NCI-H1105 treated with DMSO at 0.1 percent for 48 hours (cell line): ENCODE data around the gene CTDP1.
"Not testable (repeated sequence)": the region's sequence is repeated elsewhere in the genome, so short reads cannot be mapped to it uniquely, and the experiment has no call there.

Experiments used
- DNase-seq: peaks from one replicate; lab custom pipeline; 2025; lab: John Stamatoyannopoulos, UW

The CTDP1 gene

DNA sequence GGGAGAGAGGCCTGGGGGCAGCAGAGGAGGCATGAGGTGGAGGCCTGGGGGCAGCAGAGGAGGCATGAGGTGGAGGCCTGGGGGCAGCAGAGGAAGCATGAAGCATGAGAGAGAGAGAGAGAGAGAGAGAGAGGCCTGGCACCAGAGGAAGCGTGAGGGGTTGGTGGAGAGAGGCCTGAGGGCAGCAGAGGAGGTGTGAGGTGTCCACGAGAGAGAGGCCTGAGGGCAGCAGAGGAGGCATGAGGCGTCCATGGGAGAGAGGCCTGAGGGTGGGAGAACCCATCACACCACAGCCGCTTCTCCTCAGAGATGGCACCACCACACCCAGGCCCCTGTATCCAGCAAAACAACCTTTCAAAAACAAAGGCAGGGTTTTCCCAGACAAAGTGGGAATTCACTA, 62.5 kb downstream of the CTDP1 start:
- no peak for DNase-seq

DNA sequence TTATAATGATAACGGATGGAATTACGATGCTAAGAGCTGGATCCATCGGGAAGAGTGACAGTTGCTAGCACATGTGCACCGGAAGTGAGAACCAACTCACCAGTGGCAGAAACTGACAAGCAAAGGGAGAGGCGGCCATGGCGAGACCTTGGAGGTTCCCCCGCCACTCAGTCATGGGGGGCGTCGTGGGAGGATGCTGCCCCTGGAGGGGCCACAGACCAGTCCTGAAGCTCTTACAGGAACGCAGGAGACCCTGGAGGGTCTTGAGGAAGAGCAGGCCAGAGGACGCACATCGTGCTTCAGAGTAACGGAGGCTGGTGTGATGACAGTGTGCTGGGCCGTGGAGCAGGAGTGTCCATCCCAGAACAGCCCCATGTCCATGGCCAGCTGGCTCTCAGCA, 65.0 kb downstream of the CTDP1 start:
- DNase-seq: no peak

DNA sequence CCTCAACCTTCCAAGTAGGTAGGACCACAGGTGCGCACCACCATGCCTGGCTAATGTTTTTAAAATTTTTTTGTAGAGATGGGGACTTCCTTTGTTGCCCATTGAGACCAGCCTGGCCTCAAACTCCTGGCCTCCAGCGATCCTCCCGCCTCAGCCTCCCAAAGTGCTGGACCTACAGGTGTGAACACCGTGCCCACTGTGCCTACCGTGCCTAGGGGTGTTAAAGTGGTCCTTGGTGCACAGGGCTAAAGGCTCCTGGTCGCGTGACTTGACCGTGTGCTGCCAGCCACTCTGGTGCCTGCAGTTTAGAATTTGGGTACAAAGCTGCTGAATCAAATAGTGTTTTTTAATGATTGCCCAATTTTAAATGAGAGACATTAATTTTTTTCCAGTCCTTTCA, 67.1 kb downstream of the CTDP1 start:
- DNase-seq: no peak

DNA sequence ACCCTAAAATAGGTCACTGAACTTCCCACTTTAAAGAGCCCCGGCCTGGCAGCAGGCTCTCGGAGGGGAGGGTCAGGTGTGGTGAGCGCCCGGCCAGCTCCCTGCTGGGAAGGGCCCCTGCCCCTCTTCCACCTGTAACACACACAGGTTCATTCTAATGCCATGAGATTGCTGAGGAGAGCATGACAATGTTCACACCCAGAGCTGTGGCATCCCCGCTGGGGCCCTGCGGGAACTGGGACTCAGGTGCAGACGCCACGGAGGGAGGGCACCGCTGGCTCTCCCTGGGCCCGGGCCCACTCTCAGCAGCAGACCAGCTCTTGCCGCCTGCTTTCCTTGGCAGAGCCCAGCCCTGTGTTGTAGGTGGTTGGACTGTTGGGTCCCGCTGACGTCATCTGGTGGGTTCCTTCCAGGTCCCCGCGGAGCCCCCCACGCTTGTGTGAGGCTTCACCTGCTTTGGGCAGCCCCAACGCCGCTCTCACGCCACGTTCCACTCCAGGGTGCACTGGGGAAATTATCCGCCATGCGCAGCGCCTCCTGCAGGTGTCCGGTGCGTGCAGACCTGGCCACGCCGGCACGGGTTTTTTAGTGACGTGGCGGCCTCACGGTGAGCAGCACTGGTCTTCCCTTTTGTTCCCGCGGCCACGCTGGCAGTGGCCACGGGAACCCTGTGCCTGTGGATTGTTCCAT, 67.7 kb downstream of the CTDP1 start:
- no peak for DNase-seq

DNA sequence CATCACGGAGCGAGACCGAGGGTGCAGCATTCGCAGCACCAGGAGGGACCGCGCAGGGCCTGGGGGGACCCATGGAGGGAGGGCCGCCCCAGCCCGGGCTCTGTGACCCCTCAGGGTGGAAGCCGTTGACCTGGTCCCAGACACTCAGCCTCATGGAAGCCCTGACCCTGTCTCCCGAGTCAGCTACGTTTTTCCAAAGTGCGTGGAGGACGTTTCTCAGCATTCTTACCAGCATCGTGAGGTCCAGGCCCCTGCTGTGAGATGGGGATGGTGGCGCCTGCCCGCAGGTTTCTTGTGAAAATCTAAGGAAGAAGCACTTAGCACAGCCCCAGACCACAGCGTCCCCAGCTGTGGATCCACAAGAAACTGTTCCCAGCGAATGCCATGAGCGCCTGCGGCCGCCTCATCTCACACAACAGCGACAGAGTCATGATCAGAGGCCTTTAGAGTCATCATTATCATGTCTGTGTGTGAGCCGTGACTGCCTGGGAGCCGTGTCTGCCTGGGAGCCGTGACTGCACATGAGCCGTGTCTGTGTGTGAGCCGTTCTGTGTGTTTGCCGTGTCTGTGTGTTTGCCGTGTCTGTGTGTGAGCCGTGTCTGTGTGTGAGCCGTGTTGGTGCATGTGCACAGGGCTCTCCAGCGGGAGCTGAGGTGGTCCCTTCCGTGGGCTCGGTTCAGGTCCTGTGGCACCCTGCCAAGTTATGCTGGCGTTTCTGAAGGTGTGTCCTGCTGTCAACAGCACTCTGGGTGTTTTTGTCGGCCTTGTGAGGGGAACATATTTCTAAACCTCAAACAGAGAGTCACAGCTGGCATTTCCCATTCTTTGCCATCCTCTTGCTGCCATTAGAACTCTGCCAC, 68.9 kb downstream of the CTDP1 start:
- DNase-seq: no peak

DNA sequence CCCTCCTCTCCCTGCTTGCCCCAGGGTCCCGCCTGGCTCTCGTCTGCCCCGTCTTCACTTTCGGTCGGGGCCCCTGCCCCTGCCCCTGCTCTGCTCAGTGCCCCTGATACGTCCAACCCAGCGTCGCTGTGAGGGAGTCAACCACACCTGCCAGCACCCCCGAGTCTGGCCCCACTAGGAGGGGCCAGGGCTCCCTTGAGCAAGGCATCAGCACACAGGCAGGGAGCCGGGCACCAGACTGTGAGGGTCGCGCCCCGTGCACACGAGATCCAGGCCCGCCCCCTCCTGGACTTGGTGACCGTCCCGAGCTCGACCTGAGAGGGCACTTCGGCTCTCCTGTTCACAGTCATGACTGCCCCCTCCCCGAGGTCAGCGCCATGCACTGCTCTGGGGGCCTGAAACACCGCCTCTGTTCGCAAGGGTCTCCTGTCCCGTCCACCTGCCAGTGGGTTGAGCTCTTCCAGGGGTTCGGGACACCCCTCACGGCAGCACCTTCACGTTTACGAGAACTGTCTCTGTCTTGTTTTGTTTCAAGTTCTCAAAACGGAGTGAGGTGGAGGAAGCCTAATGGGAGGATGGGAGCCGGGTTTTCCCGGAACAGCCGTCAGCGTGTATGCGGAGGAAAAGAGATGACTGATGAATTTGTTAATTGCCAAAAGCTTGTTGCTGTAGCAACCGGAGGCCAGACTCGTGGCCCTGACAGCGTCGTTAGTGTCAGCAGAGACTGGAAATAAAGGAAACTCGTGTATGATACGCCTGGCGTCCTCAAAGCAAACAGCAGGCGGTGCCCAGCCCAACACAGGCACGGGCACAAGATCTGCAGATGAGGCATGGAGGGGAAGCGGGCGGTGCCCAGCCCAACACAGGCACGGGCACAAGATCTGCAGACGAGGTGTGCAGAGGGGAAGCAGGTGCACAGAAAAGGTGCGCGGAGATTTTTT, 69.9 kb downstream of the CTDP1 start:
- DNase-seq: no peak

DNA sequence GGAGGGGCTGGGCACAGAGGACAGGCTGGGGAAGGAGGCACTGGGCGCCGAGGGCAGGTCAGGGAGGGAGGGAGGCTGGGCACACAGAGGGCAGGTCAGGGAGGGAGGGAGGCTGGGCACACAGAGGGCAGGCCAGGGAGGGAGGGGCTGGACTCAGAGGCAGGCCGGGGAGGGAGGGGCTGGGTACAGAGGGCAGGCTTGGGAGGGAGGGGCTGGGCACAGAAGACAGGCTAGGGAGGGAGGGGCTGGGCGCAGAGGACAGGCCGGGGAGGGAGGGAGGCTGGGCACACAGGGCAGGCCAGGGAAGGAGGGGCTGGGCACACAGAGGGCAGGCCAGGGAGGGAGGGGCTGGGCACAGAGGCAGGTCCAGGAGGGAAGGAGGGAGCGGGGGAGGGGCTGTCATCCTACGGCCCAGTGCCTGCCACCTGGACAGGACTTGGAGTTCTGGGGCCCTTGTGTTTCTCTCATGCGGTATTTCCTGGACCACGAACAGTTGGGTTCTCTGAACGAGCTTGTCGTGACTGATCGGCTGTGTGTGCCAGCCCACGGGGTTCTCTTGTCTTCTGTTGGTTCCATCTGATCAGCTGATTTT, 71.5 kb downstream of the CTDP1 start:
- no peak for DNase-seq

DNA sequence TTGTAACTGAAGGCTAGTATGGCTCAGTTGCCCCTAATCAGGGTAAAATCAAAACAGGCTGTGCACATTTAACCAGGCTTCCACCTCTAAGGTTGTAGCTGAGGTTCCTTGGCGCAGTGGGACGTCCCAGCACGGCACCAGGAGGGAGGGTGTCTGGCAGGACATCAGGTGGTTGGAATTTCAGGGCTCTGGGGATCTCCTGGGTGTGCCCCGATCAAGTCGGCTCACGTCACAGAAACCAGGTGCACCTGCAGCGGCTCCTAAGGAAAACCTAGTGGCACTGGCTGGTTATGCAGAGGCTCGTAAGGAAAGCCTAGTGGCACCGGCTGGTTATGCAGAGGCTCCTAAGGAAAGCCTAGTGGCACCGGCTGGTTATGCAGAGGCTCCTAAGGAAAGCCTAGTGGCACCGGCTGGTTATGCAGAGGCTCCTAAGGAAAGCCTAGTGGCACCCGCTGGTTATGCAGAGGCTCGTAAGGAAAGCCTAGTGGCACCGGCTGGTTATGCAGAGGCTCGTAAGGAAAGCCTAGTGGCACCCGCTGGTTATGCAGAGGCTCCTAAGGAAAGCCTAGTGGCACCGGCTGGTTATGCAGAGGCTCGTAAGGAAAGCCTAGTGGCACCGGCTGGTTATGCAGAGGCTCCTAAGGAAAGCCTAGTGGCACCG, 72.4 kb downstream of the CTDP1 start:
- DNase-seq: not testable (repeated sequence)

DNA sequence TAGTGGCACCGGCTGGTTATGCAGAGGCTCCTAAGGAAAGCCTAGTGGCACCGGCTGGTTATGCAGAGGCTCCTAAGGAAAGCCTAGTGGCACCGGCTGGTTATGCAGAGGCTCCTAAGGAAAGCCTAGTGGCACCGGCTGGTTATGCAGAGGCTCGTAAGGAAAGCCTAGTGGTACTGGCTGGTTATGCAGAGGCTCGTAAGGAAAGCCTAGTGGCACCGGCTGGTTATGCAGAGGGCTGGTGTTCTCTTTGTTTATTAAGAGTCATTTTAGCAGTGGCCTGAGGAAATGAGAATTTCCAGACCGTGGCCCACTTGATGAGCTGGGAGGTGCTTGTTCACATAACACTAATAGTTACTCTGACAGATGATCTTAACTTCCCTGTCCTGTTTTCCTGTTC, 73.3 kb downstream of the CTDP1 start:
- not testable (repeated sequence) for DNase-seq

DNA sequence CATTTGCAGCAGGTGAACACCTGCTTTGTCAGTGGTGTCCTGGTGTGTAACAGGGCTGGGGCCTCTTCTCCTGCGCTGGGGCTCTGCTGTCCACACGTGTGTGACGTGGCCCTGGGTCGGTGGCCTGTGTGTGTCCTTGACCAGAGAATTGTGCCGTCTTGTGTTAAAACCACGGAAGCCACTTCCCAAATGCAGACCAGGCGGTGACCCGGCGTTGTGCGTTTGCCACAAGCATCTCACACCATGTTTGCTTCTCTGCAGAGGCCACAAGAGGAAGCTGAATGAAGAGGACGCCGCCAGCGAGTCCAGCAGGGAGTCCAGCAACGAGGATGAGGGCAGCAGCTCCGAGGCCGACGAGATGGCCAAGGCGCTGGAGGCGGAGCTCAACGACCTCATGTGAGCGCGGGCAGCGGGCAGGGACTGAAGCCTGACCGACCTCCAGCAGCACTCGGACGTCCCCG, 73.8 kb downstream of the CTDP1 start:
- DNase-seq: no peak

DNA sequence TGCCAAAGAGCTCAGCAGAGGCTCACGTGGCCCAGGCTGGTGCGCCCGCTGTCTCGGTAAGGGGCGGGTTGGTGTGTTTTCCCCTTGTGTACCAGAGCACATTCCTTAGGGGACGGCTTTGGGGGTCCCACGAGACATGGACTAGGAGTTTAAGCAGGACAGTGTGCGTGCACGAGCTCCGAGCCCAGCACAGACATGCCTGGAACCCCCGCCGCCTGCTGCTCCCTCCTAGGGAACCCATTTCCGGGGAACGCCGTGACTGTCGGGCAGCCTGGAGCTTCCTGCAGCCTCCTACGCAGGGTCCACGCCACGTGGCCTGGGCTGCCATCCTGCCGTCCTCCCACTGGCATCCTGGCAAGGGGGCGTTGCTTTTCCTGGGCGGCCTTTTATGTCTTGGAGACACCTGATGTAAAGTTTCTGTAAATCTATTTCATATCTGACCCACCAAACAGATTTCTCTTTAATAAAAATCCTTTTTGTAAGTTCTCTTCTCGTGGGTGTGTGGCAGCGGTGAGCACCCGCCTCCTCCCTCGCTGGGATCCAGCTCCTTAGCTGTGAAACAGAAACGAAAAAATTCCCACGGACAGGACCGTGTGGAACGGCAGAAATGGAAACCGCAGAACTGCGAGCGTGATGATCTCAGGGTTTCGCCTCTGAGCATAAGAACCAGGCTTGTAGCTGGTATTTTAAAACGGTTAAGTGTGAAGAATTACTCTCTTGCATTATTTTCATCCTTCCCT, 74.6 kb downstream of the CTDP1 start:
- no peak for DNase-seq

DNA sequence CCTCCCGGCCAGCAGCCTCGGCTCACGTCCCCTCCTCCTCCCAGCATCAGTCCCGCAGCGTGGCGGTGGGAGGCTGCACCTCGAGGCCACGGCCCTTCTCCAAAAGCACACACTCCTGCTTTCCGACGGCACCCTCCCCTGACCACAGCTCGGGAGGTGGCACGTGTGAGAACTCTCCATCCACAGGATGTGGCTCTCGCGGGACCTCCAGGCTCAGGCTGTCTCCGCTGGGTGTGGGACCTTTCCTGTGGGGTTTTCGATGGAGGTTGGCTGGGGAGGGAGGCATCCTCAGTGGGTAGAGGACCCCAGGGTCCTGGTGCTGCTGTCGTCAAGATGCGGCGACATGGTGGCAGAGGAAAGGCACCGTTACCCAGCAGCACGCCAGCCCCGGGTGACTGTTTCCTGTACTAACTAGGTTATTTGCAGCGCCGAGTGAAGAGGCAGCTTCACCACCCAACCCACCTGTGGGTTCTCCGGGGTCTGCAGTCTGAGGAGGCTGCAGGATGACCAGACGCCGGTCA, 75.3 kb downstream of the CTDP1 start:
- no peak for DNase-seq

DNA sequence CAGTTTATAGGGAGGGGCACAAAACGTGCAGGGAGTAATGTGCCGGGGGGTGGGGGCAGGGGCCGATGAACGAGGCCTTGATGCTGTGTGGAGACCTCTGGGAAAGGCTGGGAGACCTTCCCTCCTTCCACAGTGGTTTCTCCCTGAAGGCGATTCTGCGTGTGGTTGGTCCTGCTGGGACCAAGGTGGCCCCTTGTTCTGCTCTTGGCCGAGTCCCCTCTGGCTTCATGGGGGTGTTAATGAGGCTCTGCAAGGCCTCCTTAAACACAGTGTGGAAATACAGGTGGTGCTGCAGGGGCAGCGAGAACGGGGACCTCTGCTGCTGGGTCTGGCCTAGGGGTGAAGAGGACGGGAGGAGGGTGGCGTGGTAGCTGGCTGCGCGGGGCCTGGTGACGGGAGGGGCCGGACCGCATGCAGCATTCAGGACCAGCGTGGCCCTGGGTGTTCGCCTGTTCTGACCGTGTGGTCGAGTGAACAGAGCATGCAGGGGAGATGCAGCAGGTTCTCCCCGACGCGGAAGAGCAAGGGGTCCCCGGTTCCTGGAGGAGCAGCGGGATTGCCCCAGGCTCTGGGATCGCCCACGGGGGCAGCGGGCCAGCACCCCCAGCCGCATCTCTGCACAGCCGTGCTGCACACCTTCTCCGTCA, 76.0 kb downstream of the CTDP1 start:
- no peak for DNase-seq

DNA sequence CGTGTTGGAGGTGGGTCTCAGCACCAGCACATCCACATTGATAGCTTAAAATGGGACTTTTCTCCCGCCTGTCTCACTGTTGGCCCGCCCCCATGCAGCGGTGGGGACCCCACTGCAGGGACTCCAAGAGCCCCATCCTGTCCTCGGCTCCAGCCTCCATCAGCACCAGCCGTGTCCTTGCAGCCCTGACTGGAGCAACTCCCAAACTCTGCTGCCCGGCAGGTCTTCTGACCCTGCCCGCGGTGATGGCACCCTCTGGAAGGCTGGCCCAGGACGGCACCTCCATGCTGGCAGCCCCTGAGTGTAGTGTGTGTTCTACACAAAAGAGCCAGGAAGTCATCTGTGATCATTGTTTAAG, 76.5 kb downstream of the CTDP1 start:
- no peak for DNase-seq

DNA sequence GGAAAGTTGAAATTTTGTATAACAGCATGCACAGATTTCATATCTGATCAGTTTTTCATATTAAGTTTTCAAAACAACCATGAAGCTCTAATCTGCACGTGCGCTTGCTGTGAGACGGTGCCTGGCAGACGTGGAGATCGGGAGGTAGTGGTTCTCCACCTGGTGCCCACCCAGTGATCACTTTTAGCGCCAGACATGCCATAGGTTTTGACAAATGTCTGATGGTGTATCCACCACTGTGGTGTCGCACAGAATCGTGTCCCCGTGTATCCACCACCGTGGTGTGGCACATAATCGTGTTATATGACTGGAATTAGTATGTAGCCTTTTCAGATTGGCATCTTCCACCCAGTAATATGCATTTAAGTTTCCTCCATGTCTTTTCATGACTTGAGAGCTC, 77.2 kb downstream of the CTDP1 start:
- DNase-seq: no peak

DNA sequence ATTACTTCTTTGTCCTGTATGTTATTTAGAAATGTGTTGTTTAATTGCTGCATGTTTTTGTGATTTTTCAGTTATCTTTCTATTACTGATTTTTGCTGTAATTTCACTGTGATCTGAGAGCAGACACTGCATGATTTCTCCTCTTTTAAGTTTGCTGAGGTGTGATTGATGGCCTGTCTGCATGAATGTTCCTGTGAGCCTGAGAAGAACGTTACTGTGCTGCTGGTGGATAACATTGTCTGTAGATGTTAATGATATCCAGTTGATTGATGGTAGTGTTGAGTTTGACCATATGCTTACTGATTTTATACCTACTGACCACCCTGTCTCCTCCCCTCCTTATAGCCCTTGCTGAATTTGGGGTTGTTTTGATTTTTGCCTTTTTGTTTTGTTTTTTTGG, 80.7 kb downstream of the CTDP1 start:
- DNase-seq: no peak

DNA sequence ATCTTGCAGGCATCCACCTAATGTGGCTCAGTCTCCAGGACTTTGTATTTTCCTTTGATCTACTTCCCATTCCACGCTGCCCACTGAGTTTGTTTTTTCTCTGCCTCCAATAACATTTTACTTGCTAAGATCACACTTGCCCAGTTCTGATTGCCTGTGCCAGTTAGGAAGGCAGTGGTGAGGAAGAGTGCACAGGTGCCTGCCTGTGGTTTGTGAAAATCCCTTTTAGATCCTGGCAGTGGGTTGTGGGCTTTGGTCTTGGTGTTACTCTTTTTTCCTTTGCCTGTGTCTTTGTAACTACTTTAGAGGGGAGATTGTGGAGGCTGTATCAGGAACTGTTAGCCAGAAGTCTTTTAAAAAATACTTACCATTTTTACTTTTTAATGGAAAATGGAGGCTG, 81.3 kb downstream of the CTDP1 start:
- DNase-seq: no peak

DNA sequence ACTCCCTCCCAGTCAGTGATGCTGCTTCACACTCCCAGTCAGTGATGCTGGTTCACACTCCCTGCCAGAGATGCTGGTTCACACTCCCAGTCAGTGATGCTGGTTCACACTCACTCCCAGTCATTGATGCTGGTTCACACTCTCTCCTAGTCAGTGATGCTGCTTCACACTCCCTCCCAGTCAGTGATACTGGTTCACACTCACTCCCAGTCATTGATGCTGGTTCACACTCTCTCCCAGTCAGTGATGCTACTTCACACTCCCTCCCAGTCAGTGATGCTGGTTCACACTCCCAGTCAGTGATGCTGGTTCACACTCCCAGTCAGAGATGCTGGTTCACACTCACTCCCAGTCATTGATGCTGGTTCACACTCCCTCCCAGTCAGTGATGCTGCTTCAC, 83.8 kb downstream of the CTDP1 start:
- no peak for DNase-seq

DNA sequence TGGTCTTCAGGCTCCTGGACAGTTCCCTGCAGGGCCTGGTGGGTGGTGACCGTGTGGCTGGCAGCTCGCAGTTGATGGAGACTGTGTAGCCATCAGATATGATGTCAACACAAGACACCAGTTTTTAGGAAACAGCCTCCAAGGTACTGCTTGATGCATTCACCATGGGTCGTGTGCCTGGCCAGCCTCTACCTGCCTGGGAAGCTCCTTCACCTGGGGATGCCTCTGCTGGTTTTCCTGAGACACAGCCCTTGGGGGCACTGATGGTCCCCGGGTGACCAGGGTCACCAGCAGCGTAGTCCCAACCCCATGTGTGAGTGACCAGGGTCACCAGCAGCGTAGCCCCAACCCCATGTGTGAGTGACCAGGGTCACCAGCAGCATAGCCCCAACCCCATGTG, 84.5 kb downstream of the CTDP1 start:
- no peak for DNase-seq
